Right atrium auricular region (tissue), 2 donors: ENCODE measurements around the gene PCSK6. TPM values are rescaled to one million over a fixed set of nuclear protein-coding genes. Genes with fewer than 3 reads are reported as not detected.

ENCODE experiments used
- DNase-seq: peaks from one replicate; pipeline ENCODE4 v3.0.0-alpha.2; 2019; ENCODE audit warnings: low spot score
- H3K27ac ChIP-seq, 2 donors: fragments of 200-600 bp; sonication (generic); 1 replicate in 1 of 2; 2 replicates in 1 of 2; pipeline ENCODE4 v1.5.1; 2016 to 2019
- H3K27me3 ChIP-seq, 2 donors: fragments of 200-600 bp; sonication (generic); one replicate each; pipeline versions ENCODE4 v1.5.1 to v1.6.0; 2017 to 2019
- H3K36me3 ChIP-seq: fragments of 200-600 bp; sonication (generic); one replicate; pipeline ENCODE4 v1.5.1; 2016
- H3K4me1 ChIP-seq, 2 donors: fragments of 200-600 bp; sonication (generic); one replicate each; pipeline versions ENCODE4 v1.5.1 to v1.6.0; 2017 to 2019
- H3K4me3 ChIP-seq, 2 donors: fragments of 200-600 bp; sonication (generic); 1 replicate in 1 of 2; 2 replicates in 1 of 2; pipeline ENCODE4 v1.5.1; 2017 to 2019; ENCODE audit warnings: mild to moderate bottlenecking in 1 of 2, moderate library complexity in 1 of 2
- H3K9me3 ChIP-seq, 2 donors: fragments of 200-600 bp; sonication (generic); one replicate each; pipeline ENCODE4 v1.5.1; 2019
- total RNA-seq, 2 donors: library from RNA; depleted of rRNA; stranded (reverse); fragments of >200 nt; gene quantifications; one replicate each; pipeline ENCODE4 v1.1.0, GENCODE V29; 2016
- TF ChIP-seq, protein P1 (sequence below), 2 donors: fragments of 200-600 bp; sonication (generic); IDR thresholded peaks; one replicate each; pipeline ENCODE4 v1.5.1; 2019; ENCODE audit warnings: antibody characterized with exemption in 2 of 2

Gene PCSK6
- total RNA-seq, 2 donors from 2014 or later, result 14.4 to 19.9 TPM

DNA sequence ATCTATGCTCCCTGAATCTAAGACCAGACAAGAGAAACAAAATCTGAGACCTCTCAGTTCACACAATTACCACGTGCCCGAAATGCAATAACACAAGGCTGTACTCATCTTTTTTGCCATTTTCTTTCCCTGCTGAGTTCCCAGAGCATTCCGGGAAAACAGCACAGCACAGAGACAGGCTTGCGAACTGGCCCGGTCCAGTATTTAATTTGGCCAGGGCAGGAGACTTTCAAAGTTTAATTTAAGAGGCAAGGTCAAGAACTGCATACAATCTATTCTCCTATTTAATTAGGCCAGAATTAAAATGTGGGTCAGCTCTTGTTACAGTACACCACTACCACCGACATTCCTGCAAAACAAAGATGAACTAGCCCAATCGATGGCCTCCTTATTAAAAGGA lies 107.0 kb downstream of the PCSK6 start:
- H3K27ac ChIP-seq, result no peak overlapping the region
- no peak overlapping the region for H3K4me3 ChIP-seq
- H3K4me1 ChIP-seq, result no peaks in the 10 kb centered on the region
- no peaks in the 10 kb centered on the region for H3K36me3 ChIP-seq
- no peak for DNase-seq
- TF ChIP-seq, protein P1, sequence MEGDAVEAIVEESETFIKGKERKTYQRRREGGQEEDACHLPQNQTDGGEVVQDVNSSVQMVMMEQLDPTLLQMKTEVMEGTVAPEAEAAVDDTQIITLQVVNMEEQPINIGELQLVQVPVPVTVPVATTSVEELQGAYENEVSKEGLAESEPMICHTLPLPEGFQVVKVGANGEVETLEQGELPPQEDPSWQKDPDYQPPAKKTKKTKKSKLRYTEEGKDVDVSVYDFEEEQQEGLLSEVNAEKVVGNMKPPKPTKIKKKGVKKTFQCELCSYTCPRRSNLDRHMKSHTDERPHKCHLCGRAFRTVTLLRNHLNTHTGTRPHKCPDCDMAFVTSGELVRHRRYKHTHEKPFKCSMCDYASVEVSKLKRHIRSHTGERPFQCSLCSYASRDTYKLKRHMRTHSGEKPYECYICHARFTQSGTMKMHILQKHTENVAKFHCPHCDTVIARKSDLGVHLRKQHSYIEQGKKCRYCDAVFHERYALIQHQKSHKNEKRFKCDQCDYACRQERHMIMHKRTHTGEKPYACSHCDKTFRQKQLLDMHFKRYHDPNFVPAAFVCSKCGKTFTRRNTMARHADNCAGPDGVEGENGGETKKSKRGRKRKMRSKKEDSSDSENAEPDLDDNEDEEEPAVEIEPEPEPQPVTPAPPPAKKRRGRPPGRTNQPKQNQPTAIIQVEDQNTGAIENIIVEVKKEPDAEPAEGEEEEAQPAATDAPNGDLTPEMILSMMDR (IDR thresholded peaks at IDR 0.05), result no peak
- no peaks in the 10 kb centered on the region for H3K27me3 ChIP-seq
- no peaks in the 10 kb centered on the region for H3K9me3 ChIP-seq

DNA sequence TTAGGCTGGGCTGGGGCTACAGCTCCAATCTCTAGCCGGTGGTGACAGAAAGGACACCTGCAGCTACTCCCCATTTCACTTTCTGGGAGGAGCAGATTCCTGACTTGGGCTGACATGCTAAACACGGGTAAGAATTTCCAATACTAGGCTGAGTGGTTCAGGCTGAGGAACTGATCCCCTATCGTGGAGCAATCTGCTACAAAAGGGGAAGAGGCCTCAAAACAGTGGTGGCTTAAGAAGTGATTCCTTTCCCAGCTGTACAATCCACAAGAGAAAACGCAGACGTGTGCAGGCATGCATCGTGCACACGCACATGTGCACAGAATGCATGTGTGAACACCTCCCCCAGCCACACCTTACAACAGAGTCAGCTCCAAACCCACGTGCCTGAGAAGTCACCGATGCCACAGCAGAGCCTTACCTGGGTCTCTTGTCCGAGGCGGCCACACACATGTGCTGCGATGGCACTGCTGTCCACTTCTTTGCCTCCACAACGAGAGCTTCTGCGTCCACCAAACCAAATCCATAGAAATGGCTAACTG lies 107.8 kb downstream of the PCSK6 start:
- no peak overlapping the region for H3K27ac ChIP-seq
- no peak overlapping the region for H3K4me3 ChIP-seq
- H3K9me3 ChIP-seq, result no peaks in the 10 kb centered on the region
- no peaks in the 10 kb centered on the region for H3K4me1 ChIP-seq
- no peak for DNase-seq
- no peaks in the 10 kb centered on the region for H3K36me3 ChIP-seq
- H3K27me3 ChIP-seq, result no peaks in the 10 kb centered on the region
- TF ChIP-seq, protein P1 (IDR thresholded peaks at IDR 0.05), result no peak

DNA sequence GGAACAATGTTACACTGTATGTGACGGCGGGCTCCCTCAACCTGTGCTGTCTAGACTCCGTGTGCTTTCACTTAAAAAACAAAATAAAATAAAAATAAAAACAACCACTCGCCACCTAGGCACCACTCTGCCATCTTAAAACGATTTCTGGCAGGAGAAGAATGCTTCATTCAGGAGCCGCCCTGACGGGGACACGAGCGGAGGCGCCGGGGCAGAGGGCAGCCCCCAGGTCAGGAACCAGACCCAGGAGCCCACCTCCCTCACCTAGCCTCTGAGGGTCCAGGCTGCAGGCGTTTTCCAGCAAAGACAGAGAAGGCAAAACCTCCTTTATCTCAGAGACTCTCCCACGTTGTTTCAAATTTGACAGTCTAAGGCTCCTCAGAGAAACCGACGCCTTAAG lies 109.4 kb downstream of the PCSK6 start:
- H3K4me3 ChIP-seq, result no peak overlapping the region
- H3K4me1 ChIP-seq, result no peaks in the 10 kb centered on the region
- no peak overlapping the region for H3K27ac ChIP-seq
- H3K9me3 ChIP-seq, result no peaks in the 10 kb centered on the region
- no peaks in the 10 kb centered on the region for H3K27me3 ChIP-seq
- no peak for DNase-seq
- TF ChIP-seq, protein P1 (IDR thresholded peaks at IDR 0.05), result no peak
- no peaks in the 10 kb centered on the region for H3K36me3 ChIP-seq

DNA sequence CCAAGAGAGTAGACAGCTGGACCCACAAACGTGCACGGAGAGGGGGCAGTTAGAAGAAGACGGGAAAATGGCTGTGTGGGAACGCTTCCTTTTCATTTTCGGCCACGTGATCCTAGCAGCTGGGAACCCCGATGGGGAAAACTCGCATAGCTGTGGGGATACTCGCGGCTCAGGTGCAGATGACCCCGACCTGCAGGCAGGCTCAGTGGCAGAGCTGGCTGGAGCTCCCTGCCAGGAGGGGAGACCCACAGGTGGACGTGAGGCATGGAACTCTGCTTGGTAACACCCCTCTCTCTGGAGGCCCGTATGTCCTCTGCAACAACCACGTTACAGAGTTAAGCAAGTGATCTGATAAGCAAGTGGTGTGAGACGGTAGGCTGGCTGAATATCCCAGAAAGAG lies 109.9 kb downstream of the PCSK6 start:
- Histone ChIP-seq H3K36me3 (no peaks in the 10 kb centered on the region), H3K27ac (no peak overlapping the region)

DNA sequence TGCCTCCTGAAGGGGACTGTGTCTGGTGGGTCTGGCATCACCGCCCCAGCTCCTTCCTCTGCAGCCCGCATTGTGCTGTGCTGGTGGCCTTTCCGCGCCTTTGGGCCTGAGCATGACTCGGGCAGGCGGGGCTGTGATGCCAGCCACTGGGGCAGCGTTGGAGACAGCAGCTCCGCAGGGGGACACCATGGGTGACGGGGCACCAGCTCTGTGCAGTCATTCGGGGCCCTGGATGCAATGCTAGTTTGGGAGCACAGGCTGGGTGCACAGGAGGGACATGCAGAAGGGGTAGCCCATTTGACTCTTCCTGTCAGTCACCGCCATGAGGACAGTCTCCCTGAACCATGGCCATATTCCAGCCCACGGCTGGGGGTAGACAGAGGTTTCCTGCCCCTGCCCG lies 110.6 kb downstream of the PCSK6 start:
- no peaks in the 10 kb centered on the region for H3K27me3 ChIP-seq
- TF ChIP-seq, protein P1 (IDR thresholded peaks at IDR 0.05), result no peak
- H3K4me3 ChIP-seq, result no peak overlapping the region
- no peaks in the 10 kb centered on the region for H3K9me3 ChIP-seq
- no peak overlapping the region for H3K27ac ChIP-seq
- DNase-seq, result no peak
- H3K36me3 ChIP-seq, result no peaks in the 10 kb centered on the region
- no peaks in the 10 kb centered on the region for H3K4me1 ChIP-seq

More for the DNA sequence above, 109.9 kb downstream of the PCSK6 start:
- no peak for DNase-seq
- Histone ChIP-seq H3K4me3 (no peak overlapping the region), H3K4me1 (no peaks in the 10 kb centered on the region), H3K27me3 (no peaks in the 10 kb centered on the region), H3K9me3 (no peaks in the 10 kb centered on the region)
- TF ChIP-seq, protein P1 (IDR thresholded peaks at IDR 0.05), result no peak

DNA sequence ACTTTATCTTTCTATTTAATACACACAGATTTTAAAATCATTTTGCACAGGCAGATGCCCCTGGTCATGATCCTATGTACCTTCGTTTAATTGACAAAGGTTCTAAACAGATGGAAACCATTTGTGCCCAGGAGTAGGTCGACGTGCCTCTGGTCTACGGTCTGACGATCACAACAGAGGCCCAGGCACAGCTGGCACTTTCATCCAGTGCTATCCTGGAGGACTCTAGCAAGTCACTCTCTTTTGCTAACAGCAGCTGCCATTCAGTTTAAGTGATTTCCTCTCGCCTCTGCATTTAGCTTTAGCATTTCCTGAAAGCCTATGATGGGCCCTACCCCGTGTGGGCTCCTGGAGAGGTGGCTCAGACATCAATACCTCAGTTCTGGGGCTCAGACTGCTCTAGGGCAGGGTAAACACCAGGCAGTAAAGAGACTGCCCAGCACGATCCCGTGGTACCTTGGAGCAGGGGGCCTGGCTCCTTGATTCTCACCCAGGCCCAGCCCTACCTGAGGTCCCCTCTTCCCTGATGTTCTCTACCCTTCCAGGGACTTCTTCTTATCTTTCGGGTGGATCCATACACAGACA lies 111.2 kb downstream of the PCSK6 start:
- TF ChIP-seq, protein P1 (IDR thresholded peaks at IDR 0.05), result no peak
- Histone ChIP-seq H3K9me3 (no peaks in the 10 kb centered on the region), H3K4me3 (no peak overlapping the region), H3K27me3 (no peaks in the 10 kb centered on the region), H3K36me3 (no peaks in the 10 kb centered on the region), H3K4me1 (no peaks in the 10 kb centered on the region), H3K27ac (no peak overlapping the region)
- DNase-seq, result no peak
